ENCODE results near the gene NR3C2. TPM values are rescaled to one million over a fixed set of nuclear protein-coding genes. Genes with fewer than 3 reads are reported as not detected.

Gene NR3C2
- total RNA-seq, 1 donor from 2014 or later: 31.4 TPM

- Histone ChIP-seq H3K4me1 (peaks cover 22% of the 10 kb centered on the region), H3K9me3 (no peaks in the 10 kb centered on the region), H3K27me3 (ENCODE audit: low read depth) (no peaks in the 10 kb centered on the region), H3K36me3 (no peaks in the 10 kb centered on the region), H3K27ac (no peak overlapping the region), H3K4me3 (no peak overlapping the region)
- no peak for DNase-seq
- intact Hi-C loops (cut with DNase I): no loop called here
- peak in 1 of 2 donors; percentile 48 for ATAC-seq
- no peak for TF ChIP-seq CTCF (IDR thresholded peaks at IDR 0.05)
Observed at GRCh38 chr4:148283665-148284064, 158.5 kb downstream of the NR3C2 start.

- H3K4me1 ChIP-seq: no peaks in the 10 kb centered on the region
- no peak overlapping the region for H3K27ac ChIP-seq
- DNase-seq (no peak), ATAC-seq (no peak)
- intact Hi-C loops (cut with DNase I): no loop called here
- no peak overlapping the region for H3K4me3 ChIP-seq
- no peak for TF ChIP-seq CTCF (IDR thresholded peaks at IDR 0.05)
- H3K27me3 ChIP-seq (ENCODE audit: low read depth): no peaks in the 10 kb centered on the region
- no peaks in the 10 kb centered on the region for H3K9me3 ChIP-seq
- no peaks in the 10 kb centered on the region for H3K36me3 ChIP-seq
Observed at GRCh38 chr4:148278310-148278709, 163.9 kb downstream of the NR3C2 start.

GRCh38 chr4:148275266-148275665, 166.9 kb downstream of the NR3C2 start:
- peaks cover 5% of the 10 kb centered on the region for H3K4me1 ChIP-seq
- H3K27ac ChIP-seq: no peak overlapping the region
- DNase-seq (no peak), ATAC-seq (peak in 1 of 2 donors; percentile 78)
- TF ChIP-seq CTCF (IDR thresholded peaks at IDR 0.05): no peak
- no peaks in the 10 kb centered on the region for H3K36me3 ChIP-seq
- H3K4me3 ChIP-seq: no peak overlapping the region
- H3K9me3 ChIP-seq: no peaks in the 10 kb centered on the region
- no peaks in the 10 kb centered on the region for H3K27me3 ChIP-seq (ENCODE audit: low read depth)
- intact Hi-C loops (cut with DNase I): no loop called here

- intact Hi-C loops (cut with DNase I): no loop called here
- Histone ChIP-seq H3K9me3 (no peaks in the 10 kb centered on the region), H3K4me1 (peaks cover 5% of the 10 kb centered on the region), H3K36me3 (no peaks in the 10 kb centered on the region), H3K27ac (no peak overlapping the region), H3K27me3 (ENCODE audit: low read depth) (no peaks in the 10 kb centered on the region), H3K4me3 (no peak overlapping the region)
- ATAC-seq (peak in 1 of 2 donors; percentile 42), DNase-seq (no peak)
- TF ChIP-seq CTCF (IDR thresholded peaks at IDR 0.05): no peak
Observed at GRCh38 chr4:148273501-148273986, 168.7 kb downstream of the NR3C2 start.

- DNase-seq (no peak), ATAC-seq (no peak)
- Histone ChIP-seq H3K9me3 (no peaks in the 10 kb centered on the region), H3K36me3 (no peaks in the 10 kb centered on the region), H3K27ac (no peak overlapping the region), H3K4me3 (no peak overlapping the region), H3K4me1 (peaks cover 5% of the 10 kb centered on the region), H3K27me3 (ENCODE audit: low read depth) (no peaks in the 10 kb centered on the region)
- no peak for TF ChIP-seq CTCF (IDR thresholded peaks at IDR 0.05)
- intact Hi-C loops (cut with DNase I): no loop called here
Observed at GRCh38 chr4:148271166-148271565, 171.0 kb downstream of the NR3C2 start.

- no peak for TF ChIP-seq CTCF (IDR thresholded peaks at IDR 0.05)
- H3K4me3 ChIP-seq: no peak overlapping the region
- ATAC-seq (peak in 1 of 2 donors; percentile 38), DNase-seq (no peak)
- peaks cover 5% of the 10 kb centered on the region for H3K4me1 ChIP-seq
- no peak overlapping the region for H3K27ac ChIP-seq
- no peaks in the 10 kb centered on the region for H3K36me3 ChIP-seq
- no peaks in the 10 kb centered on the region for H3K9me3 ChIP-seq
- intact Hi-C loops (cut with DNase I): no loop called here
- no peaks in the 10 kb centered on the region for H3K27me3 ChIP-seq (ENCODE audit: low read depth)
Observed at GRCh38 chr4:148270630-148271029, 171.6 kb downstream of the NR3C2 start.

Measured in lower lobe of right lung (tissue), 2 donors.